ENCODE results near the gene SNRNP200. TPM values are rescaled to one million over a fixed set of nuclear protein-coding genes. Genes with fewer than 3 reads are reported as not detected.
A peak's percentile ranks its signal among the peaks of the same experiment; 100 is the strongest.

SNRNP200 gene
- total and polyA plus RNA-seq, 4 experiments from 2014 or later = 53.6 to 227 (median 155) TPM

DNA sequence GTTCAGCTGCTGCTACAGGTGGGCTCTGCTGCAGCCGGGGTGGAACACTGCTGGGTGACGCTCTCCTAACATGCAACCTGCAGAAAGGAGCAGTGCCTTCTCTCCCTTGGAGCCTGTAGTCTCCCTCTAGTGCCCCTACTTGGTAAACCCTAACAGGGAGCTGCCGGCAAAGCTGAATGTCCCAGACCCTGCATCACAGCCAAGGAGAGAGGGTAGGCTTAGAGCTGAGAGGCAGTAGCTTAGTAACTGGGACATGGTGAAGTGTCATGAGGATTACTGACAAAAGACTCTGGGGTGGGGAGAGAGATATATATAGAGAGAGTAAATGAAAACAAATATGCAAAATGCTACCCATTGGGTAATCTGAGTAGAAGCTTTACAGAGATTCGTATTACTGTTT lies 40.1 kb upstream of the SNRNP200 start:
- ChIA-PET POLR2A (ENCODE audit: partially characterized antibody) (interaction anchor here (1.2 to 8.2 kb wide), 7 partner anchors 10 to 193 kb away, joined by 4 to 178 read pairs (median 29); partner anchors contain the start of genes ARID5A, ITPRIPL1, NCAPH and SNRNP200), CTCF (ENCODE audit: partially characterized antibody) (interaction anchor here (0.6 to 4.1 kb wide), 16 partner anchors 9 to 209 kb away, joined by 3 to 62 read pairs (median 5); partner anchors contain the start of genes ITPRIPL1, NCAPH and SNRNP200)
- Mint-ChIP-seq H3K9me3 (no peaks in the 10 kb centered on the region), H3K27ac (peak overlapping the region; percentile 58 to 92 (median 86)), H3K36me3 (no peaks in the 10 kb centered on the region), H3K27me3 (no peaks in the 10 kb centered on the region), H3K4me1 (peaks cover 41 to 61% (median 48%) of the 10 kb centered on the region in 4 donors), H3K4me3 (peak overlapping the region in 4 of 8 donors; percentile 21 to 76 (median 70))
- DNase-seq = peak in 4 of 5 donors; percentile 14 to 46 (median 25)
- Histone ChIP-seq H3K4me3 (ENCODE audit: low read length in 2 of 2) (no peak overlapping the region), H3K9me3 (ENCODE audit: control insufficient read depth in 1 of 2, low read length in 2 of 2) (no peaks in the 10 kb centered on the region), H3K27ac (ENCODE audit: low read depth, low read length) (peak overlapping the region; percentile 68), H3K27me3 (ENCODE audit: insufficient read depth, low read length) (no peaks in the 10 kb centered on the region), H3K36me3 (ENCODE audit: insufficient read depth, low read length) (no peaks in the 10 kb centered on the region), H3K4me1 (ENCODE audit: insufficient read depth, low read length) (peaks cover 55% of the 10 kb centered on the region)
- intact Hi-C loops (cut with micrococcal nuclease) = loop anchor here (1.0 kb wide), 2 partner anchors 24 to 40 kb away; partner anchors contain the start of gene SNRNP200

DNA sequence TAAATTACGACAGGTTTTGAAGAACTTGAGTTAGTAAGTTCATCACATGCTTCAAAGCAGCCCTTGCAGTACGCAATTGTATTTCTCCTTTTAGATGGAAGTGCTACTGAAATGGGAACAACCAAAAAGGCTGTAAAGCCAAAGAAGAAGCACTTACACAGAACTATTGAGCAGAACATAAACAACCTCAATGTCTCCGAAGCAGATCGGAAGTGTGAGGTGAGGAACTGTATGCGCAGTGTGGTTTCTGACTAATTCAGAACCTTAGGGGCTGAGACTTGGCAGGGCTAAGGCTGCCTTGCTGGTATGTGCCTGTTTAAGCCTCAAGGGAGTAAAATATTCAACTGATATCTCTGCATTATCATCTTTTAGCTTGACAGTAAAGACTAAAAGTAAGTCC lies 38.7 kb upstream of the SNRNP200 start:
- H3K27me3 Mint-ChIP-seq = no peaks in the 10 kb centered on the region
- H3K36me3 ChIP-seq (ENCODE audit: insufficient read depth, low read length) = no peaks in the 10 kb centered on the region
- H3K9me3 Mint-ChIP-seq = no peaks in the 10 kb centered on the region
- CTCF ChIA-PET (ENCODE audit: partially characterized antibody) = interaction anchor here (1.1 to 4.1 kb wide), 11 partner anchors 9 to 210 kb away, joined by 3 to 62 read pairs (median 7); partner anchors contain the start of genes ITPRIPL1, NCAPH and SNRNP200
- peaks cover 41 to 61% (median 47%) of the 10 kb centered on the region in 4 donors for H3K4me1 Mint-ChIP-seq
- intact Hi-C loops (cut with micrococcal nuclease) = loop anchor here (1.0 kb wide), 2 partner anchors 9 to 78 kb away; partner anchors contain the start of genes CIAO1 and NCAPH
- H3K4me1 ChIP-seq (ENCODE audit: insufficient read depth, low read length) = peaks cover 55% of the 10 kb centered on the region
- H3K27ac ChIP-seq (ENCODE audit: low read depth, low read length) = peak overlapping the region; percentile 68
- peak; percentile 67 to 84 (median 72) for DNase-seq
- POLR2A ChIA-PET (ENCODE audit: partially characterized antibody) = interaction anchor here (0.6 to 8.2 kb wide), 13 partner anchors 9 to 210 kb away, joined by 3 to 178 read pairs (median 5); partner anchors contain the start of genes ARID5A, ITPRIPL1, NCAPH and SNRNP200
- no peaks in the 10 kb centered on the region for H3K36me3 Mint-ChIP-seq
- H3K4me3 Mint-ChIP-seq = peak overlapping the region in 7 of 8 donors; percentile 15 to 81 (median 53)
- no peak overlapping the region for H3K4me3 ChIP-seq (ENCODE audit: low read length in 2 of 2)
- H3K27ac Mint-ChIP-seq = peak overlapping the region; percentile 82 to 96 (median 92)
- H3K9me3 ChIP-seq (ENCODE audit: control insufficient read depth in 1 of 2, low read length in 2 of 2) = no peaks in the 10 kb centered on the region
- no peaks in the 10 kb centered on the region for H3K27me3 ChIP-seq (ENCODE audit: insufficient read depth, low read length)

DNA sequence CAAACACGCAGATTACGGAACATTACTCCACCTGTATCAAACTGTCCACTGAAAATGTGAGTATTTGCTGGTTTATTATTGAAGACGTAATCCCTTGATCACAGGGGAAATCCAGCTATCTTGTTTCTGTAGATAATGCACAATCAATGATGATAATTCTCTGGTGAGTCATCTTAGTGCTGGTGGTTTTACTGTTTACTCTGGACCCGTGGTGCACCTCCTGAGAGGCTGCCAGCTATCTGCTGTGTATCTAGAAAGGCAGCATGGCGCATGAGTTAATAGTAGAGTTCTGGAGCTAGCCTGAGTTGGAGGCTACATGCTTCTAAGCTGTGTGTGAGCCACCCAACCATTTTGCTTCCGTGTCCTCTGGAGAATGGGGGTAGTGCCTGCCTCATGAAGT lies 36.7 kb upstream of the SNRNP200 start:
- CTCF ChIA-PET (ENCODE audit: partially characterized antibody) = interaction anchor here (0.6 to 2.1 kb wide), 3 partner anchors 10 to 48 kb away, joined by 3 to 9 read pairs (median 3); no protein-coding TSS in a partner anchor
- Histone ChIP-seq H3K36me3 (ENCODE audit: insufficient read depth, low read length) (no peaks in the 10 kb centered on the region), H3K27ac (ENCODE audit: low read depth, low read length) (peak overlapping the region; percentile 68), H3K4me3 (ENCODE audit: low read length in 2 of 2) (peak overlapping the region in 1 of 2 donors; percentile 25), H3K27me3 (ENCODE audit: insufficient read depth, low read length) (no peaks in the 10 kb centered on the region), H3K4me1 (ENCODE audit: insufficient read depth, low read length) (peaks cover 55% of the 10 kb centered on the region), H3K9me3 (ENCODE audit: control insufficient read depth in 1 of 2, low read length in 2 of 2) (no peaks in the 10 kb centered on the region)
- peak overlapping the region in 7 of 8 donors; percentile 37 to 79 (median 75) for H3K4me3 Mint-ChIP-seq
- peaks cover 41 to 66% (median 47%) of the 10 kb centered on the region in 4 donors for H3K4me1 Mint-ChIP-seq
- H3K36me3 Mint-ChIP-seq = no peaks in the 10 kb centered on the region
- intact Hi-C loops (cut with micrococcal nuclease) = loop anchor here (1.0 kb wide), 1 partner anchor 17 kb away; the partner anchor contains the start of gene ITPRIPL1
- no peaks in the 10 kb centered on the region for H3K9me3 Mint-ChIP-seq
- peak overlapping the region; percentile 86 to 96 (median 92) for H3K27ac Mint-ChIP-seq
- POLR2A ChIA-PET (ENCODE audit: partially characterized antibody) = interaction anchor here (0.8 to 8.2 kb wide), 8 partner anchors 18 to 196 kb away, joined by 3 to 178 read pairs (median 6); partner anchors contain the start of genes ARID5A, ITPRIPL1, SNRNP200 and STARD7
- peak; percentile 52 to 88 (median 59) for DNase-seq
- no peaks in the 10 kb centered on the region for H3K27me3 Mint-ChIP-seq

DNA sequence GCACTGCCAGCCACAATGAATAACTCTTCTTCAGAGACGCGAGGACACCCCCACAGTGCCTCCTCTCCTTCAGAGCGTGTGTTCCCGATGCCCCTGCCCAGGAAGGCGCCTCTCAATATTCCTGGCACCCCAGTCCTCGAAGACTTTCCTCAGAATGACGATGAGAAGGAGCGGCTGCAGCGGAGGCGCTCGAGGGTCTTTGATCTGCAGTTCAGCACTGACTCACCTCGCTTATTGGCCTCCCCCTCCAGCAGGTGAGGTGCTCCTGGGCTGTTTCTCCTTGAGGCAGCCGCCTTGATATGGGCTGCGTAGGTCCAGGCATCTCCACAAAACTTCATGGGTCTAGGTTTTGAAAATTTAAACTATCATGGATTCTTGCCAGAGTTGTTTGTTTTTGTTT lies 36.3 kb upstream of the SNRNP200 start:
- Mint-ChIP-seq H3K27me3 (no peaks in the 10 kb centered on the region), H3K36me3 (no peaks in the 10 kb centered on the region), H3K4me1 (peaks cover 41 to 66% (median 47%) of the 10 kb centered on the region in 4 donors), H3K4me3 (peak overlapping the region; percentile 24 to 79 (median 75)), H3K9me3 (no peaks in the 10 kb centered on the region), H3K27ac (peak overlapping the region; percentile 86 to 96 (median 92))
- ChIA-PET POLR2A (ENCODE audit: partially characterized antibody) (interaction anchor here (0.8 to 8.2 kb wide), 8 partner anchors 19 to 197 kb away, joined by 3 to 178 read pairs (median 6); partner anchors contain the start of genes ARID5A, ITPRIPL1, SNRNP200 and STARD7), CTCF (ENCODE audit: partially characterized antibody) (interaction anchor here (1.4 to 2.1 kb wide), 2 partner anchors 10 to 21 kb away, joined by 3 to 9 read pairs; no protein-coding TSS in a partner anchor)
- DNase-seq = peak in 1 of 5 donors; percentile 63
- Histone ChIP-seq H3K4me3 (ENCODE audit: low read length in 2 of 2) (peak overlapping the region in 1 of 2 donors; percentile 25), H3K9me3 (ENCODE audit: control insufficient read depth in 1 of 2, low read length in 2 of 2) (no peaks in the 10 kb centered on the region), H3K4me1 (ENCODE audit: insufficient read depth, low read length) (peaks cover 58% of the 10 kb centered on the region), H3K36me3 (ENCODE audit: insufficient read depth, low read length) (no peaks in the 10 kb centered on the region), H3K27me3 (ENCODE audit: insufficient read depth, low read length) (no peaks in the 10 kb centered on the region), H3K27ac (ENCODE audit: low read depth, low read length) (peak overlapping the region; percentile 68)
- intact Hi-C loops (cut with micrococcal nuclease) = loop anchor here (1.0 kb wide), 1 partner anchor 16 kb away; the partner anchor contains the start of gene ITPRIPL1

DNA sequence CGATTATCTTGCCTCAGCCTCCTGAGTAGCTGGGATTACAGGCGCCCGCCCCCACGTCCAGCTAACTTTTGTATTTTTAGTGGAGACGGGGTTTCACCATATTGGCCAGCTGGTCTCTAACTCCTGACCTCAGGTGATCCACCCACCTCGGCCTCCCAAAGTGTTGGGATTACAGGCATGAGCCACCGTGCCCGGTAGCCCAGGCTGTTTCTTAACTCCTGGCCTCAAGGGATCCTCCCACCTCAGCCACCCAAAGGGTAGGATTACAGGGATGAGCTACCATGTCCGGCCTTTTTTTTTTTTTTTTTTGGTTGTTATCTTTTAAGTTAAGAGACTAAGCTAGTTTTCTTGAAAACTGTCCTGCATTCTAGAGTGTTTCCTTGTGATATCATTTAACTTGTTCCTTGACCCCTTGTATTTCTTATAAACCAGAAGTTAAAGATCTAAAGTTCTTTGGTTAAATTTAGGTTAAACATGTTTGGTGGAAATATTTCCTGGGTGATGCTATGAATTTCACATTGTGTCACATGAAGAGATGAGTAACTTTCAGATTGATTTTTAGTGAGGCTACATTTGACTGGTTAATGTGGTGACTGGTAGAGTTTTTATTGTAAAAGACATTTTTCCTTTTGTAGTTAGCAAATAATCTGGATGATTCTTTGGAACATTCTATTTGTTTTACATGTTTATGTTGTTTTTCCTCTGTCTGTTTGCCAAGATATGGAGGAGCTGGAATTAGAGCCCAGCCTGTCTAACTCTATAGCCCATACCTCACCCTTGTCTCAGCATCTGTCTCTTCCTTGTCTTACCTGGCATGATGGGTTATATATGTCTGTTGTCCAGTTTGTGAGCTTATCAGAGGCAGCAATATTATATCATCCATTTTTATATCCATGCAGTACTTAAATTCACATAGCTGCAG lies 35.4 kb upstream of the SNRNP200 start:
- H3K27ac Mint-ChIP-seq = peak overlapping the region; percentile 68 to 96 (median 91)
- H3K4me3 ChIP-seq (ENCODE audit: low read length in 2 of 2) = no peak overlapping the region
- no peak for DNase-seq
- ChIA-PET POLR2A (ENCODE audit: partially characterized antibody) (interaction anchor here (1.2 to 8.2 kb wide), 3 partner anchors 20 to 197 kb away, joined by 5 to 178 read pairs (median 29); partner anchors contain the start of genes ARID5A, ITPRIPL1 and SNRNP200), CTCF (ENCODE audit: partially characterized antibody) (interaction anchor here (1.4 to 2.1 kb wide), 2 partner anchors 9 to 20 kb away, joined by 3 to 9 read pairs; no protein-coding TSS in a partner anchor)
- H3K36me3 ChIP-seq (ENCODE audit: insufficient read depth, low read length) = no peaks in the 10 kb centered on the region
- peaks cover 42 to 67% (median 52%) of the 10 kb centered on the region in 4 donors for H3K4me1 Mint-ChIP-seq
- no peaks in the 10 kb centered on the region for H3K9me3 Mint-ChIP-seq
- peak overlapping the region; percentile 68 for H3K27ac ChIP-seq (ENCODE audit: low read depth, low read length)
- H3K27me3 ChIP-seq (ENCODE audit: insufficient read depth, low read length) = no peaks in the 10 kb centered on the region
- intact Hi-C loops (cut with micrococcal nuclease) = no loop called here
- H3K27me3 Mint-ChIP-seq = no peaks in the 10 kb centered on the region
- no peaks in the 10 kb centered on the region for H3K36me3 Mint-ChIP-seq
- H3K4me3 Mint-ChIP-seq = peak overlapping the region in 6 of 8 donors; percentile 46 to 79 (median 64)
- peaks cover 64% of the 10 kb centered on the region for H3K4me1 ChIP-seq (ENCODE audit: insufficient read depth, low read length)
- H3K9me3 ChIP-seq (ENCODE audit: control insufficient read depth in 1 of 2, low read length in 2 of 2) = no peaks in the 10 kb centered on the region

DNA sequence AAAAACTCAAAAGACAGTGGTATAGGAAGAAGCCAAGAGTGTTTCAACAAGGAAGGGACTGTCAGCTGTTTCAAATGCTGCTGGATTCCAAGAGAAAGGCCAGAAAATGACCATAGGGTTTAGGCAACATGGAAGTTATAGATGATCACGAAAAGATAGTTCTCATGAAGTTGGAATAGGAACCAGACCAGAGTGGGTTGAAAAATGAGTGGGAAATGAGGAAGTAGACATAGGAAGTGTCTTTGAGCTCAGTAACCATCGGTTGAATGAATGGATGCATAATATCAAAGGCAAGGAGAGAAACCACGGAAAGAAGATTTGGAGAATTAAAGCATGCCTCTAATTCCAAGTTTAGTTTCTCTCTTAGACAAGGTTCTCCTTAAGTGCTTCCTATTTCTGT lies 31.5 kb upstream of the SNRNP200 start:
- intact Hi-C loops (cut with micrococcal nuclease) = loop anchor here (5.0 kb wide), 1 partner anchor 130 kb away; the partner anchor contains the start of gene STARD7
- peaks cover 41% of the 10 kb centered on the region for H3K4me1 ChIP-seq (ENCODE audit: insufficient read depth, low read length)
- Mint-ChIP-seq H3K27me3 (no peaks in the 10 kb centered on the region), H3K9me3 (no peaks in the 10 kb centered on the region), H3K27ac (peak overlapping the region in 4 of 7 donors; percentile 15 to 72 (median 47)), H3K36me3 (no peaks in the 10 kb centered on the region), H3K4me3 (peak overlapping the region in 3 of 8 donors; percentile 76 to 86 (median 78)), H3K4me1 (peaks cover 24 to 55% (median 36%) of the 10 kb centered on the region in 4 donors)
- DNase-seq = no peak
- CTCF ChIA-PET (ENCODE audit: partially characterized antibody) = interaction anchor here (1.0 to 2.6 kb wide), 3 partner anchors 9 to 22 kb away, joined by 3 to 11 read pairs (median 4); no protein-coding TSS in a partner anchor
- no peaks in the 10 kb centered on the region for H3K9me3 ChIP-seq (ENCODE audit: control insufficient read depth in 1 of 2, low read length in 2 of 2)
- POLR2A ChIA-PET (ENCODE audit: partially characterized antibody) = interaction anchor here (1.1 to 7.6 kb wide), 5 partner anchors 8 to 200 kb away, joined by 3 to 116 read pairs (median 34); partner anchors contain the start of genes ARID5A, ITPRIPL1, SNRNP200 and STARD7
- H3K4me3 ChIP-seq (ENCODE audit: low read length in 2 of 2) = no peak overlapping the region
- no peaks in the 10 kb centered on the region for H3K27me3 ChIP-seq (ENCODE audit: insufficient read depth, low read length)
- no peak overlapping the region for H3K27ac ChIP-seq (ENCODE audit: low read depth, low read length)
- no peaks in the 10 kb centered on the region for H3K36me3 ChIP-seq (ENCODE audit: insufficient read depth, low read length)

All from CD4-positive, alpha-beta memory T cell (primary cell).